GM19395 (cell line): ENCODE measurements around the gene FAM83C.

Experiments
- ATAC-seq: cut with Tn5 transposase; IDR thresholded peaks from one replicate; pipeline ENCODE4 v1.9.1; 2021; ENCODE audit warnings: mild to moderate bottlenecking, moderate library complexity; ENCODE audit not compliant: unreplicated experiment

FAM83C gene

GRCh38 chr20:35284267-35284991, 7.8 kb downstream of the FAM83C start, which contains the start of gene EIF6:
TSS of gene EIF6 (minus strand) at chr20:35284772. CDS start at chr20:35284487, 285 bp downstream.
- peak; percentile 80 for ATAC-seq

- ATAC-seq = no peak
Measured at GRCh38 chr20:35283441-35284266, 8.6 kb downstream of the FAM83C start.

GRCh38 chr20:35281506-35282101, 10.6 kb downstream of the FAM83C start:
- no peak for ATAC-seq

GRCh38 chr20:35280523-35280922, 11.7 kb downstream of the FAM83C start:
- ATAC-seq = no peak

- no peak for ATAC-seq
Measured at GRCh38 chr20:35279533-35280174, 12.6 kb downstream of the FAM83C start.

GRCh38 chr20:35279040-35279439, 13.2 kb downstream of the FAM83C start:
- ATAC-seq = no peak

GRCh38 chr20:35277531-35278395, 14.5 kb downstream of the FAM83C start, which contains the start of gene MMP24OS:
TSS of gene MMP24OS (minus strand) at chr20:35278122. CDS start at chr20:35277929, 193 bp downstream.
- peak; percentile 86 for ATAC-seq

- ATAC-seq = no peak
Measured at GRCh38 chr20:35277127-35277526, 15.1 kb downstream of the FAM83C start.

- no peak for ATAC-seq
Measured at GRCh38 chr20:35276408-35276807, 15.8 kb downstream of the FAM83C start.

GRCh38 chr20:35275741-35276251, 16.4 kb downstream of the FAM83C start:
- ATAC-seq = no peak

GRCh38 chr20:35274172-35275092, 17.8 kb downstream of the FAM83C start:
- no peak for ATAC-seq

- ATAC-seq = no peak
Measured at GRCh38 chr20:35273449-35274171, 18.6 kb downstream of the FAM83C start.

- ATAC-seq = no peak
Measured at GRCh38 chr20:35271904-35272303, 20.3 kb downstream of the FAM83C start.

- no peak for ATAC-seq
Measured at GRCh38 chr20:35271073-35271882, 20.9 kb downstream of the FAM83C start.

- no peak for ATAC-seq
Measured at GRCh38 chr20:35270021-35270902, 22.0 kb downstream of the FAM83C start.

- ATAC-seq = no peak
Measured at GRCh38 chr20:35269055-35269781, 23.0 kb downstream of the FAM83C start.
